LNCaP clone FGC (cell line): ENCODE results near the gene G3BP1.
A peak's percentile ranks its signal among the peaks of the same experiment; 100 is the strongest.

Experiments
- DNase-seq: peaks from one replicate; pipeline ENCODE4 v3.0.0-alpha.2; 2011; ENCODE audit warnings: low read depth
- H3K4me3 ChIP-seq: 2 replicates; pipeline ENCODE4 v1.5.1; 2011; ENCODE audit warnings: mild to moderate bottlenecking, low read depth, low read length, control low read depth
- TF ChIP-seq, protein P1 (sequence below): IDR thresholded peaks from 2 replicates; pipeline ENCODE4 v1.5.1; 2012; ENCODE audit warnings: mild to moderate bottlenecking; ENCODE audit not compliant: control insufficient read depth, insufficient read depth; ENCODE audit errors: extremely low read depth

Gene G3BP1

DNA sequence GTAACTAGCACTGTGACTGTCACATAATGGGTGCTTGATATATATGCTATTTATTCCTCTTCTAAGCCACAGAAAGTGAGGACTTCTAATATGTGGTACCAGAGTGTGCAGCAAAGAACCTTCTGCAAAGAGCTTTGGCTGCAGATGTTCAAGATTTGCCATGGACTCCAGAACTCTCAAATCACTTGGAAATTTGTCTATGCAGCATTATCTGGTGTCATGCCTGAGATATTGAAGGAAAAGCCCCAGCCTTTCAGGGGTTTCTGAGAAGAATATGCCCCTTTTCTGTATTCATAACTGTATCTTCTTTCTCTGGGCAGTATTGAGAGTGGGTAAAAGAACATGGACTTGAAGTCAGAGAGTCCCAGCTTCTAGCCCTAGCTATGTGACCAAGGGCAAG, 4.8 kb upstream of the G3BP1 start:
- TF ChIP-seq, protein P1, sequence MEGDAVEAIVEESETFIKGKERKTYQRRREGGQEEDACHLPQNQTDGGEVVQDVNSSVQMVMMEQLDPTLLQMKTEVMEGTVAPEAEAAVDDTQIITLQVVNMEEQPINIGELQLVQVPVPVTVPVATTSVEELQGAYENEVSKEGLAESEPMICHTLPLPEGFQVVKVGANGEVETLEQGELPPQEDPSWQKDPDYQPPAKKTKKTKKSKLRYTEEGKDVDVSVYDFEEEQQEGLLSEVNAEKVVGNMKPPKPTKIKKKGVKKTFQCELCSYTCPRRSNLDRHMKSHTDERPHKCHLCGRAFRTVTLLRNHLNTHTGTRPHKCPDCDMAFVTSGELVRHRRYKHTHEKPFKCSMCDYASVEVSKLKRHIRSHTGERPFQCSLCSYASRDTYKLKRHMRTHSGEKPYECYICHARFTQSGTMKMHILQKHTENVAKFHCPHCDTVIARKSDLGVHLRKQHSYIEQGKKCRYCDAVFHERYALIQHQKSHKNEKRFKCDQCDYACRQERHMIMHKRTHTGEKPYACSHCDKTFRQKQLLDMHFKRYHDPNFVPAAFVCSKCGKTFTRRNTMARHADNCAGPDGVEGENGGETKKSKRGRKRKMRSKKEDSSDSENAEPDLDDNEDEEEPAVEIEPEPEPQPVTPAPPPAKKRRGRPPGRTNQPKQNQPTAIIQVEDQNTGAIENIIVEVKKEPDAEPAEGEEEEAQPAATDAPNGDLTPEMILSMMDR = no peak
- H3K4me3 ChIP-seq = no peak overlapping the region
- DNase-seq = no peak

DNA sequence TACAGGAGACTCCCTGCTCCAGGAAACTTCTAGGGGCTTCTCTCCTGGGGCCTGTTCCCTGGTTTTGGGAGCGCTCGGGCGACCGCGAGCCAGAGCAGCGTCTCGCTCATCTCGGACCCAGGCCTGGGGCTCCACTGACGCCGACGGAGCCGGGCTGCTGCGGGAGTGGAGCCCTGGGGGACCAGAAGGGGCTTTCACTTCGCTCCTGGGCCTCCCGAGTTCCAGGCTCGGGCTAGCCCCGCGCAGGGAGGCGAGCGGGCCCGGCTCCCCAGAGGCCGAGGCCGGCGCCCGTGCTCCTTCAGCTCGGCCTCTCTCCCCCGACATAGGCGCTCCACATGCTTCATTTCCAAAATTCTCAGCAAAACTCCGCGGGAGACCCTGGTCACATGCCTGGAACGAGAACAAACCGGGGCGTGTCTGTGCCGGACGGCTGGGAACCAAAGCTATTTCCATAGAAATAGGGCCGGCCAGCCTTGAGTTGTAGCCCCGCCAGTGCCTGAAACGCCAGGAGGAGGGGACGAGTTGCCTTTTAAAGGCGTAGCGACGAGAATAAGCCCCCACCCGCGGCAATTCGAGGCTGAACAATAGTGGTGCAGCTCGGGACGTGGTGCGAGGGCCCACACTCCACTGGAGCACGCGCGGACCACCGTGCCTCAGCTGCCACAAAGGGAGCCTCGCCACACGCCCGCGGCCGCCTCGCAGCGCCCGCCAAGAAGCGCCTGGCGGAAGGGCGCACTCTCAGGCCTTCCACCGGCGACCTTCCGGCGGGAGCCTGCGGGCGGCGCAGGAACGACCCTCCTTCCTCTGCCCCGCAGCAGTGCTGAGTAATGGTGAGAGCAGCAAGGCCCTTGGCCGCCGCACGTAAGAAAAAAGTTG, 1.1 kb upstream of the G3BP1 start:
- peak overlapping the region; percentile 65 for H3K4me3 ChIP-seq
- TF ChIP-seq, protein P1 = no peak
- DNase-seq = no peak

DNA sequence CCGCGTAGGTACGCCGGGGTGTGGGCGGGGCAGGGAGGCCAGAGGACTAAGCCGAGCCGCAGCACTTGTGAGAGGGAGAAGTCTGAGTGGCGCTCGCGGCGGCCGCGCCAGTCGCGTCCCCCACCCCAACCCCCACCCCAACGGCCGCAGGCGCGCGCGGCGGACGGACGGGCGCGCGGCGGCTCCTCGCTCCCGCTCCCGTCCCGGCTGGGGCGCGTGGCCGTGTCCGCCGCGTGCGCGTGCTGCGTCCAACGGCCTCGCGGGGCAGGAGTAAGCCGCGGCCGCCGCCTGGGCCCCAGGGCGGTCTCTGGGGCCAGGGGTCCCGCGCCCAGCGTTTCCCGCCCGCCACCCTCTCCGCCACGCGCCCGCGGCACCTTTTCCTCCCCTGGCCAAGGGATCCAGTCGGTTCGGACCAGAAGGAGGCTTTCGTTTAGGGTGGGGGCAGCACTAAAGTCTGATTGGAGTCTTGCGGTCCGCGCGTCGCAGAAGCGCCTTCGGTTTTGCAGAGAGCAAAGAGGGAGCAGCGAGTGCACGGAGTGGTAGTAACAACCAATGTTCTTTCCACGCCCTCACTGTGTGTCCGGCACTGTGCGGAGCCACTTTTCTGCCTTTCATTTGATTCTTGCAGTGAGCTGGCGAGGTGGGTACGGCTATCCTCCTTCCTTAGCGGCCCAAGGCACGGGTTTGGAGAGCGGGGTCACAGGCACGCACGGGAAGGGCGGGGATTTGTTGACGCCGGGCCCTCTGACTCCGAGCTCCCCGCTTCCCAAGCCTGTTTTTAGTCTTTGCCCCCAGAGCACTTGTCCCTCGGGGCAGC, 483 bp downstream of the G3BP1 start:
- TF ChIP-seq, protein P1 = no peak
- no peak for DNase-seq
- H3K4me3 ChIP-seq = peak overlapping the region; percentile 82

DNA sequence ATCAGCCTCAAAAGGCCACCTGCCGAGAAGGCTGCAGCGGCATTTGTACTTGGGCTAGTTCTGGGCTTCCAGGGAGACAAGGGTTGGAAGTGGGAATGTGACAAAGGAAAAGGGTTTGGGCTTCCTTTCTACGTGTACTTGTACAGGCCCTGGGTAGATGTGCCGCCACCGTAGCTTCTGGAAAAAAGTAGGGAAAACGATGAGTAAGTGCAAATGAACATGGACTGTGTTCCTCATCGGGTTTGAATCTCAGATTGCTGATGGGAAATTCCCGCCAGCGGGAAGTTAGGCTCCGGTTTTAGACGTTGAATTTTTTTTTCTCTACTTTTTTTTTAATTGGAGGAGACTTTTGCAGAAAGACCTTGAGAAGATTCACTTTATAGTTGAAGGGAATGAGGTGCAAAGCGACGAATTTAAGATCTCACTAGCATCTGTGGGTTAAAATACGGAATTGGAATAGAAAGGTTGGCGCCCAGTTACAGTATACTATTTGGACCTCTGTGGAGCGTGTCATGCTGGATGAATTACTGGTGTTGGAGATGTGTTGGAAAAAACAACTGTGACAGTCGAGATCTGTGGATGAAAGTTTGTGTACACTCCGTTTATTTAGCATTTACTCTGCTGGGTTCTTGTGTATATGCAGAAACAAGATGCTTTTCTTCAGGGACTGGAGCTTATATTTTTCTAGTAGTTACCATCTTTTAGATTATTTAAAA, 1.2 kb downstream of the G3BP1 start:
- H3K4me3 ChIP-seq = peak overlapping the region; percentile 82
- TF ChIP-seq, protein P1 = no peak
- no peak for DNase-seq

DNA sequence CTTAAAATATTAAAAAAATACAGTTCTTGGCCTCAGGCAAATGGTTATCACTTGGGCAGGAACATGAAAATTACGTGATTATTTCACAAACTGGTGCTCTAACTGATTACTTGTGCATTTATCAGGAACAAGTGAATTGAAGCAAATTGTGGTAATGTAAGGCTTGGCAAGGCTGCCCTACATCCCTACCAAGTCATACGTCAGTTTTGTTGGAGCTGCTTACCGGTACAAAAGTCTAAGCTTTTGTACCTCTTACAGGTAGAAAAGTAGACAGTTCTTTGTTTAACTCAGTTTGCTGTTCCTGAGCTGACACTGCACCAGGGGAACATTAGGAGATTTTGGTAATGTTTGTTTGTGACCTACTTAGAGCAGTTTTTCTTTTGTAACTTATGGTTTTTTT, 2.2 kb downstream of the G3BP1 start:
- peak overlapping the region; percentile 82 for H3K4me3 ChIP-seq
- TF ChIP-seq, protein P1 = no peak
- DNase-seq = no peak

DNA sequence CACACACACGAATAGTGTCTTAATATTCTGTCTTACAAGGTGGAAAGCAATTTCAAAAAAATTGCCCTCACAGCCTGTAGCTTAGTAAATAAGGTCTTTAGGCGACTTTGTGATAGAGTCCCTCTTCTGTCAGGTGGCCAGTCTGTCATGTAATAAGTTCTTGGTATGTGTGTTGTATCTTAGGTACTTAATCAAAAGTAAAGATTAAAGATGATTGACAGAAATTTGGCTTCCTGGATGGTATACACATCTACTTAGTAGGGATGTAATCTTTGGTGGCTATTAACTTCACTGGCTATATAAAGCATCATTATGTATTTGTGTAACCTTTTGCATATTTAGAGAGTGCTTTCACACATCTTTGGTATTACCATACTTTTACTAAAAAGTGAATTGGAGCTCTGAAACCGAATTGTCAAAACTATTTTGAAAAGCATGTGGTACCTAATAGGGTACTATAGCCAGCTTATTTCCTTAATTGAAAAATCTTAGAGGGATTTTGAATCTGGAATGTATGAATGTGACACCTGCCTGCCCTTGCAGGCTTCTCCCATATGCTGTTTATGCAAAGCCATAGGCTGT, 3.4 kb downstream of the G3BP1 start:
- no peak overlapping the region for H3K4me3 ChIP-seq
- no peak for DNase-seq
- TF ChIP-seq, protein P1 = no peak
